Loucy (cell line): Measurements from ENCODE around the gene TMEM147.

Experiments
- EZH2phosphoT487 ChIP-seq: fragments of 200-600 bp; IDR thresholded peaks from 2 replicates; pipeline ENCODE4 v1.6.1; 2018; ENCODE audit warnings: antibody characterized with exemption, mild to moderate bottlenecking, moderate library complexity, borderline replicate concordance
- TF ChIP-seq, protein P1 (sequence below): fragments of 200-600 bp; sonication (generic); conservative IDR thresholded peaks from 2 replicates; pipeline ENCODE4 v1.5.1; 2014; ENCODE audit warnings: mild to moderate bottlenecking, antibody characterized with exemption, low read length

DNA sequence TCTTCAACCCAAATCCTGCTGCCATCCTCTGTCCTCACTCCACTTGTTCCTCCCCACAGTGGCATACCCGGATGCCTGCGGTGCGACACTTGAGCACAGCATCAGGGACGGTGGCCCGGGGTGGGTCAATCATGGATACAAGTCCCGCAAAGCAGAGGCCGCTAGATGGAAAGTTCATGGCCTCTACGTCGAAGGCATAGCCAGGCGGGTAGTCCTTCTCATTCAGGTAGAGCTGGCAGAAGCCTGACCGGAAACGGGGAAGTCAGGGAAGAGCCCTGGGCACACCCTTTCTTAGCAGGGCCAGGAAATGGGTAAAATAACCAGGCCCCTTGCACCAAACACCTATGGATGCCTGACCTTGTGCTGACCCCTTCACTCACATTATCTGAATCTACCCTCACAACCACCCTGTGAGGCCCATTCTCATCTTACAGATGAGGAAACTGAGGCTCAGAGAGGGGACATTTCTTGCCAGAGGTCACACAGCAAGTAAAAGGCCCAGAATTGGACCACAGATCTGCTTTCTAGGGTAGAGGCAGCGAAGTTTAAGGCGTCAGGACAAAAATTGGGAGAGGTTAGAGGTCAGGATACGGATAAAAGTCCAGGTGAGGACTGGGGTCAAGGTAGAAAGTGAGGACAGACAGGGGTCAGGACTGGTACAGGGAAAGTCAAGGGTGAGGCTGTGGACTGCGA lies 11.6 kb downstream of the TMEM147 start:
- TF ChIP-seq, protein P1, sequence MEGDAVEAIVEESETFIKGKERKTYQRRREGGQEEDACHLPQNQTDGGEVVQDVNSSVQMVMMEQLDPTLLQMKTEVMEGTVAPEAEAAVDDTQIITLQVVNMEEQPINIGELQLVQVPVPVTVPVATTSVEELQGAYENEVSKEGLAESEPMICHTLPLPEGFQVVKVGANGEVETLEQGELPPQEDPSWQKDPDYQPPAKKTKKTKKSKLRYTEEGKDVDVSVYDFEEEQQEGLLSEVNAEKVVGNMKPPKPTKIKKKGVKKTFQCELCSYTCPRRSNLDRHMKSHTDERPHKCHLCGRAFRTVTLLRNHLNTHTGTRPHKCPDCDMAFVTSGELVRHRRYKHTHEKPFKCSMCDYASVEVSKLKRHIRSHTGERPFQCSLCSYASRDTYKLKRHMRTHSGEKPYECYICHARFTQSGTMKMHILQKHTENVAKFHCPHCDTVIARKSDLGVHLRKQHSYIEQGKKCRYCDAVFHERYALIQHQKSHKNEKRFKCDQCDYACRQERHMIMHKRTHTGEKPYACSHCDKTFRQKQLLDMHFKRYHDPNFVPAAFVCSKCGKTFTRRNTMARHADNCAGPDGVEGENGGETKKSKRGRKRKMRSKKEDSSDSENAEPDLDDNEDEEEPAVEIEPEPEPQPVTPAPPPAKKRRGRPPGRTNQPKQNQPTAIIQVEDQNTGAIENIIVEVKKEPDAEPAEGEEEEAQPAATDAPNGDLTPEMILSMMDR, result no peak
- TF ChIP-seq EZH2phosphoT487, result no peak
